HG03521 (cell line): ENCODE measurements around the gene ABCF3.

ENCODE experiments used
- ATAC-seq: cut with Tn5 transposase; IDR thresholded peaks from one replicate; pipeline ENCODE4 v1.9.1; 2021; ENCODE audit warnings: mild to moderate bottlenecking, moderate library complexity; ENCODE audit not compliant: unreplicated experiment

ABCF3 gene

GRCh38 chr3:184230081-184230602 is 44.1 kb downstream of the ABCF3 start:
- ATAC-seq, result no peak

- ATAC-seq, result no peak
Measured at GRCh38 chr3:184230603-184231528, 44.9 kb downstream of the ABCF3 start.

GRCh38 chr3:184231671-184232070 is 45.7 kb downstream of the ABCF3 start:
- no peak for ATAC-seq

GRCh38 chr3:184233127-184233843 is 47.3 kb downstream of the ABCF3 start:
- ATAC-seq, result no peak

- ATAC-seq, result no peak
Measured at GRCh38 chr3:184234224-184234623, 48.2 kb downstream of the ABCF3 start.

GRCh38 chr3:184234671-184235380 is 48.8 kb downstream of the ABCF3 start:
- ATAC-seq, result no peak

- ATAC-seq, result no peak
Measured at GRCh38 chr3:184235381-184236032, 49.5 kb downstream of the ABCF3 start.

- no peak for ATAC-seq
Measured at GRCh38 chr3:184236033-184236410, 50.0 kb downstream of the ABCF3 start.

GRCh38 chr3:184236636-184237035 is 50.6 kb downstream of the ABCF3 start:
- ATAC-seq, result no peak

GRCh38 chr3:184237211-184237610 is 51.2 kb downstream of the ABCF3 start:
- ATAC-seq, result no peak

- ATAC-seq, result no peak
Measured at GRCh38 chr3:184237807-184238206, 51.8 kb downstream of the ABCF3 start.

- ATAC-seq, result no peak
Measured at GRCh38 chr3:184238246-184238818, 52.3 kb downstream of the ABCF3 start.

GRCh38 chr3:184239221-184239620 is 53.2 kb downstream of the ABCF3 start:
- ATAC-seq, result no peak

GRCh38 chr3:184239708-184240107 is 53.7 kb downstream of the ABCF3 start:
- ATAC-seq, result no peak

- ATAC-seq, result no peak
Measured at GRCh38 chr3:184240384-184241140, 54.6 kb downstream of the ABCF3 start.

- no peak for ATAC-seq
Measured at GRCh38 chr3:184241141-184241446, 55.1 kb downstream of the ABCF3 start.

- ATAC-seq, result no peak
Measured at GRCh38 chr3:184241447-184242296, 55.7 kb downstream of the ABCF3 start.

- no peak for ATAC-seq
Measured at GRCh38 chr3:184242297-184242685, 56.3 kb downstream of the ABCF3 start.
